Lower lobe of right lung (tissue), 2 donors: ENCODE measurements around the gene FUT8. TPM values are rescaled to one million over a fixed set of nuclear protein-coding genes. Genes with fewer than 3 reads are reported as not detected.

Source experiments
- ATAC-seq, 2 donors: fragments of 200-7000 bp; cut with Tn5 transposase; one replicate each; pipeline ENCODE4 v1.9.1; 2020 to 2022; ENCODE audit warnings: mild to moderate bottlenecking in 2 of 2, moderate library complexity in 2 of 2
- DNase-seq: peaks from one replicate; pipeline ENCODE4 v3.0.0-alpha.2; 2020
- H3K27ac ChIP-seq: fragments of 200-600 bp; one replicate; pipeline ENCODE4 v1.8.0; 2022
- H3K27me3 ChIP-seq: fragments of 200-600 bp; one replicate; pipeline ENCODE4 v1.8.0; 2022; ENCODE audit warnings: low read depth
- H3K36me3 ChIP-seq: fragments of 200-600 bp; one replicate; pipeline ENCODE4 v1.8.0; 2022; ENCODE audit warnings: mild to moderate bottlenecking
- H3K4me1 ChIP-seq: fragments of 200-600 bp; one replicate; pipeline ENCODE4 v1.8.0; 2022
- H3K4me3 ChIP-seq: fragments of 200-600 bp; one replicate; pipeline ENCODE4 v1.8.0; 2022; ENCODE audit warnings: mild to moderate bottlenecking
- H3K9me3 ChIP-seq: fragments of 200-600 bp; one replicate; pipeline ENCODE4 v1.8.0; 2022
- CTCF ChIP-seq: fragments of 200-600 bp; IDR thresholded peaks from one replicate; pipeline ENCODE4 v1.8.0; 2022; ENCODE audit warnings: antibody characterized with exemption, mild to moderate bottlenecking
- intact Hi-C: fragments of 100-400 bp; cut with DNase I; formaldehyde crosslinking; loops from one replicate; pipeline ENCODE4 v1.11.0; 2022
- total RNA-seq: library from RNA; stranded (reverse); fragmentation: NEBNext Ultra II Directional; extraction: Animal tissue kit (Norgen Biotek cat#: 25700); gene quantifications from one replicate; pipeline ENCODE4 v1.2.1, GENCODE V29; 2021
- donor health status: DM: no; HTN: yes; CAD: no; lungs with severe emphysema.

FUT8 gene
- total RNA-seq, 1 donor from 2014 or later, result 46.1 TPM

GRCh38 chr14:65438266-65438933 lies 25.9 kb downstream of the FUT8 start:
- H3K27me3 ChIP-seq, result no peaks in the 10 kb centered on the region
- no peak for ATAC-seq
- no peak overlapping the region for H3K27ac ChIP-seq
- peaks cover 14% of the 10 kb centered on the region for H3K4me1 ChIP-seq
- no peak overlapping the region for H3K4me3 ChIP-seq
- no peak for TF ChIP-seq CTCF
- intact Hi-C loops, result no loop called here
- no peaks in the 10 kb centered on the region for H3K9me3 ChIP-seq
- no peaks in the 10 kb centered on the region for H3K36me3 ChIP-seq
- no peak for DNase-seq

- H3K4me3 ChIP-seq, result no peak overlapping the region
- no peaks in the 10 kb centered on the region for H3K9me3 ChIP-seq
- no peak overlapping the region for H3K27ac ChIP-seq
- peaks cover 10% of the 10 kb centered on the region for H3K4me1 ChIP-seq
- no peaks in the 10 kb centered on the region for H3K27me3 ChIP-seq
- DNase-seq (no peak), ATAC-seq (no peak)
- no peaks in the 10 kb centered on the region for H3K36me3 ChIP-seq
- no peak for TF ChIP-seq CTCF
- intact Hi-C loops, result no loop called here
Observed at GRCh38 chr14:65439117-65439516, 26.6 kb downstream of the FUT8 start.

DNA sequence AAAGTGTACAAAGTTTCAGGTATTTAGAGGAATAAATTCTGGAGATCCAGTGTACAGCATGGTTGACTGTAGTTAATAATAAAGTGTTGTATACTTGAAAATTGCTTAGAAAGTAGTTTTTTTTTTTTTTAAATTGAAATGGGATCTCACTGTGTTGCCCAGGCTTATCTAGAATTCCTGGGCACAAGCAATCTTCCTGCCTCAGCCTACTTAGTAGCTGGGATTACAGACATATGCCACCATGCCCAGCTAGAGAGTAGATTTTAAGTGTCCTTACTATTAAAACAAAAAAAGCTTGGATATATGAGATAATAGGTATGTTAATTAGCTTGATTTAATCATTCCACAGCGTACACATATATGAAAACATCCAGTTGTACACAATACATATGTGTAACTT lies 27.7 kb downstream of the FUT8 start:
- H3K9me3 ChIP-seq, result no peaks in the 10 kb centered on the region
- H3K27me3 ChIP-seq, result no peaks in the 10 kb centered on the region
- H3K4me3 ChIP-seq, result no peak overlapping the region
- no peak for DNase-seq
- no peaks in the 10 kb centered on the region for H3K36me3 ChIP-seq
- no peak overlapping the region for H3K27ac ChIP-seq
- intact Hi-C loops, result no loop called here
- TF ChIP-seq CTCF, result no peak
- peaks cover 5% of the 10 kb centered on the region for H3K4me1 ChIP-seq
- ATAC-seq, result no peak

GRCh38 chr14:65444230-65444629 lies 31.7 kb downstream of the FUT8 start:
- no peaks in the 10 kb centered on the region for H3K9me3 ChIP-seq
- peaks cover 4% of the 10 kb centered on the region for H3K4me1 ChIP-seq
- no peak for TF ChIP-seq CTCF
- H3K4me3 ChIP-seq, result no peak overlapping the region
- no peaks in the 10 kb centered on the region for H3K27me3 ChIP-seq
- no peaks in the 10 kb centered on the region for H3K36me3 ChIP-seq
- no peak overlapping the region for H3K27ac ChIP-seq
- DNase-seq (no peak), ATAC-seq (no peak)
- intact Hi-C loops, result no loop called here

DNA sequence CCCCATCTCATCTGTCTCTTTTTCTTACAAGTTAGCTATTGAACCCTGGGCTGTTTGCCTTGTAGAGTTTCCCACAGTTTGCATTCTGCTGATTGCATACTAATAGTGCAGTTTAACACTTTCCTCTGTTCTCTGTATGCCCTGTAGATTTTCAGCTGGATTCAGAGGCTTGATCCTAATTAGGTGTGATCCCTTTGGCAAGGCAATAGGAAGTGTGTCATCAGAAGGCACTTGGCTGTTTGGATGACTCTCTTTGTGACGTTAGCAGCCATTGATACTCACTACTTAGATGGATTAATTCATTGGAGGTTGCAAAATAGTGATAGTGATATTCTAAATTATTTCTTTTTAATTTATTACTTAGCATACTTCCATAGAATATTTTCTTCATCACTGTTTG lies 33.6 kb downstream of the FUT8 start:
- DNase-seq (no peak), ATAC-seq (no peak)
- no peaks in the 10 kb centered on the region for H3K9me3 ChIP-seq
- H3K4me1 ChIP-seq, result no peaks in the 10 kb centered on the region
- no peaks in the 10 kb centered on the region for H3K27me3 ChIP-seq
- intact Hi-C loops, result no loop called here
- H3K36me3 ChIP-seq, result no peaks in the 10 kb centered on the region
- H3K4me3 ChIP-seq, result no peak overlapping the region
- no peak for TF ChIP-seq CTCF
- no peak overlapping the region for H3K27ac ChIP-seq
